ENCODE measurements around the gene CAMK1D.

Gene CAMK1D

DNA sequence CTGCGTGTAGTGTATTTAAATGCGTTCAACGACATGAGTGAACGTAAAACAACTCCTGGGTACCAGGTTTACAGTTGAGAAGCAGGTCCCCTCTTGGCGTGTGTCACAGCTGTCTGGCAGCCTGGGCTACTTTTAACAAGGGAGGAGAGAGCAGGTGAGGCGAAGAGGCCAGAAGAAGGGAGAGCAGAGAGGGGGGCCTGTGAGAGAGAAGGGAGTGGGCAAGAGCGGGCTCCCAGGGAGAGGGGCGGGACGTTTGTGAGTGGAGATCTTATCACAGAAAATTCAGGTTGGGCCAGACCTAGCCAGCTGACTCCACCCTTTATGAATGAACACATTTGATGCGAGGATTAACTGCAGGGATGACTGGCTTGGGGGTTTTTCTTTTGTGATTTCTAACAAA, 154.0 kb downstream of the CAMK1D start:
- H3K56ac ChIP-seq (ENCODE audit: low read length) = no peak overlapping the region
- no peak overlapping the region for H3K23ac ChIP-seq (ENCODE audit: low read length)
- no peak overlapping the region for H3K18ac ChIP-seq (ENCODE audit: low read length)
- H3K4me3 ChIP-seq (ENCODE audit: low read length) = no peak overlapping the region
- no peaks in the 10 kb centered on the region for H3K79me2 ChIP-seq (ENCODE audit: control insufficient read depth, insufficient read depth, low read length)
- H3K4ac ChIP-seq (ENCODE audit: low read depth, low read length) = no peak overlapping the region
- no peak for DNase-seq
- no peak overlapping the region for H4K5ac ChIP-seq (ENCODE audit: low read length)
- WGBS (ENCODE audit: extremely low coverage, insufficient coverage, low lambda C conversion rate) = no CpG with 5 or more reads among the region's 10 CpGs
- no peaks in the 10 kb centered on the region for H3K27me3 ChIP-seq (ENCODE audit: insufficient read depth, low read length, poor library complexity)
- H2AK5ac ChIP-seq (ENCODE audit: low read length) = no peak overlapping the region
- no peaks in the 10 kb centered on the region for H3K36me3 ChIP-seq (ENCODE audit: control insufficient read depth, insufficient read depth, low read length)
- H2BK120ac ChIP-seq (ENCODE audit: low read depth, low read length) = no peak overlapping the region
- peaks cover 16% of the 10 kb centered on the region for H3K4me1 ChIP-seq (ENCODE audit: control insufficient read depth, low read depth, low read length)
- H4K8ac ChIP-seq (ENCODE audit: low read depth, low read length) = no peak overlapping the region
- no peak overlapping the region for H3K9ac ChIP-seq (ENCODE audit: low read length)
- H2BK15ac ChIP-seq (replicated peaks; ENCODE audit: low read depth) = no peak overlapping the region
- H3K79me1 ChIP-seq (ENCODE audit: low read length) = peaks cover 3% of the 10 kb centered on the region
- no peak overlapping the region for H3K27ac ChIP-seq (ENCODE audit: low read depth, low read length)
- H2BK5ac ChIP-seq (ENCODE audit: low read length) = no peak overlapping the region
- no peak overlapping the region for H3K4me2 ChIP-seq (ENCODE audit: low read length)

DNA sequence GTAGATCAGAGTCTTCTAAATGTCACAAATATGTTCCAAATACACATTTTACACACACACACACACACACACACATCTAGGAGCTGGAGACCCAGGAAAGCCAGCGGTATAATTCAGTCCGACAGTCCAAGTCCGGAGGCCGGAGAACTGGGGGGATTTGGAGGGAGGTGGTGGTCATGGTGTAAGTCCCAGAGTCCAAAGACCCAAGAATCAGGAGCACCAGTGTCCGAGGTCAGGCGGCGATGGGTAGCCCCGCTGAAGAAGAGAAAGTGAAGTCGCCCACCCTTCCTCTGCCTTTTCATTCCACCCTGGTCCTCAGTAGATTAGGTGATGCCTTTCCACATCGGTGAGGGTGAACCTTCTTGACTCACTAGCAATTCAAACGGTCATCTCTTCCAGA, 154.8 kb downstream of the CAMK1D start:
- Histone ChIP-seq H3K27ac (ENCODE audit: low read depth, low read length) (no peak overlapping the region), H4K8ac (ENCODE audit: low read depth, low read length) (no peak overlapping the region), H3K79me1 (ENCODE audit: low read length) (peaks cover 3% of the 10 kb centered on the region), H3K79me2 (ENCODE audit: control insufficient read depth, insufficient read depth, low read length) (no peaks in the 10 kb centered on the region), H3K9ac (ENCODE audit: low read length) (no peak overlapping the region), H3K18ac (ENCODE audit: low read length) (no peak overlapping the region), H3K4ac (ENCODE audit: low read depth, low read length) (no peak overlapping the region), H3K36me3 (ENCODE audit: control insufficient read depth, insufficient read depth, low read length) (no peaks in the 10 kb centered on the region), H3K23ac (ENCODE audit: low read length) (no peak overlapping the region), H3K56ac (ENCODE audit: low read length) (no peak overlapping the region), H4K5ac (ENCODE audit: low read length) (no peak overlapping the region), H2AK5ac (ENCODE audit: low read length) (no peak overlapping the region), H3K4me1 (ENCODE audit: control insufficient read depth, low read depth, low read length) (peaks cover 16% of the 10 kb centered on the region), H2BK5ac (ENCODE audit: low read length) (no peak overlapping the region), H3K4me2 (ENCODE audit: low read length) (no peak overlapping the region), H2BK120ac (ENCODE audit: low read depth, low read length) (no peak overlapping the region), H2BK15ac (replicated peaks; ENCODE audit: low read depth) (no peak overlapping the region), H3K27me3 (ENCODE audit: insufficient read depth, low read length, poor library complexity) (no peaks in the 10 kb centered on the region), H3K4me3 (ENCODE audit: low read length) (no peak overlapping the region)
- no peak for DNase-seq
- no CpG with 5 or more reads among the region's 11 CpGs for WGBS (ENCODE audit: extremely low coverage, insufficient coverage, low lambda C conversion rate)

DNA sequence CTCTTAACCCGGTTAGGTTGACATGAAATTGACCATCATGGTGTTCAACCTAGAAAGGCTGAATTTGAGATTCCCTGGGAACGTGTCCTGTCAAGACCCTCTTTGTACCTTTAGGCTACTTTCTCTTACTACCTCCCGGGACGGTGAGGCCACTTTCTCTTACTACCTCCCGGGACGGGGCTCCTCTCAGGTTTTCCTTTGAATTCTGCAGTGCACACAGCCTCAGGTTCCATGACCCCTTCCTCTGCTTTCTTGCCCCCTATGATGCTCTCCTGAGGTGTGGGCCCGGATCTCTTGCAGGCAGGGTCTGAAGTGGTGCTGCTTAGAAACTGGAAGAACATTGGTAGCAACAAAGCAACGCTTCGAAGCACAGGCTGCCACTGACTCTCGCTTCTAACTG, 155.3 kb downstream of the CAMK1D start:
- Histone ChIP-seq H4K5ac (ENCODE audit: low read length) (no peak overlapping the region), H3K27ac (ENCODE audit: low read depth, low read length) (no peak overlapping the region), H3K56ac (ENCODE audit: low read length) (no peak overlapping the region), H3K4me3 (ENCODE audit: low read length) (no peak overlapping the region), H2AK5ac (ENCODE audit: low read length) (no peak overlapping the region), H3K4me2 (ENCODE audit: low read length) (no peak overlapping the region), H4K8ac (ENCODE audit: low read depth, low read length) (no peak overlapping the region), H3K23ac (ENCODE audit: low read length) (no peak overlapping the region), H3K4me1 (ENCODE audit: control insufficient read depth, low read depth, low read length) (peaks cover 16% of the 10 kb centered on the region), H2BK15ac (replicated peaks; ENCODE audit: low read depth) (no peak overlapping the region), H3K36me3 (ENCODE audit: control insufficient read depth, insufficient read depth, low read length) (no peaks in the 10 kb centered on the region), H3K4ac (ENCODE audit: low read depth, low read length) (no peak overlapping the region), H2BK5ac (ENCODE audit: low read length) (no peak overlapping the region), H3K79me2 (ENCODE audit: control insufficient read depth, insufficient read depth, low read length) (no peaks in the 10 kb centered on the region), H3K9ac (ENCODE audit: low read length) (no peak overlapping the region), H2BK120ac (ENCODE audit: low read depth, low read length) (no peak overlapping the region), H3K18ac (ENCODE audit: low read length) (no peak overlapping the region), H3K79me1 (ENCODE audit: low read length) (peaks cover 3% of the 10 kb centered on the region), H3K27me3 (ENCODE audit: insufficient read depth, low read length, poor library complexity) (no peaks in the 10 kb centered on the region)
- WGBS (ENCODE audit: extremely low coverage, insufficient coverage, low lambda C conversion rate) = no CpG with 5 or more reads among the region's 10 CpGs
- DNase-seq = no peak

DNA sequence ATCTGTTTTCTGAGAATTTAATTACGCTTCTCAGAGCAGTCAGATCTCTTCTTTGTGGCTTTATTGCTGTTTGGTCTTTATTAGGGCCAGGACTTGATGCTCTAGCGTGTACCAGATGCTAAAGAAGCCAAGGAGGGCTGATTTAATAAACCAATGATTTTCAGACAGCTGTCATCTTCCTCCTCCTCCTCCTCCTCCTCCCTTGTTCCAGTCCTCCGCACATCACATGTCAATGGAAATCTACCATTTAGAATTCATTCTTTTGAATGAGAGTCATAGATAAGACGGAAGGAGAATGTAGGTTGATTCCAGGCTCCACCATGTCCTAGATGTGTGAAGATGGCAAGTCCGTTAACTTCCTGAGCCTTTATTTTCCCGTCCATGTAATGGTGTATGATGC, 156.3 kb downstream of the CAMK1D start:
- Histone ChIP-seq H3K27me3 (ENCODE audit: insufficient read depth, low read length, poor library complexity) (no peaks in the 10 kb centered on the region), H3K79me1 (ENCODE audit: low read length) (peaks cover 3% of the 10 kb centered on the region), H3K4me2 (ENCODE audit: low read length) (no peak overlapping the region), H3K4me3 (ENCODE audit: low read length) (no peak overlapping the region), H3K18ac (ENCODE audit: low read length) (no peak overlapping the region), H4K8ac (ENCODE audit: low read depth, low read length) (no peak overlapping the region), H3K23ac (ENCODE audit: low read length) (no peak overlapping the region), H2AK5ac (ENCODE audit: low read length) (no peak overlapping the region), H3K4ac (ENCODE audit: low read depth, low read length) (no peak overlapping the region), H2BK5ac (ENCODE audit: low read length) (no peak overlapping the region), H2BK120ac (ENCODE audit: low read depth, low read length) (no peak overlapping the region), H4K5ac (ENCODE audit: low read length) (no peak overlapping the region), H3K36me3 (ENCODE audit: control insufficient read depth, insufficient read depth, low read length) (no peaks in the 10 kb centered on the region), H3K27ac (ENCODE audit: low read depth, low read length) (no peak overlapping the region), H2BK15ac (replicated peaks; ENCODE audit: low read depth) (no peak overlapping the region), H3K79me2 (ENCODE audit: control insufficient read depth, insufficient read depth, low read length) (no peaks in the 10 kb centered on the region), H3K9ac (ENCODE audit: low read length) (no peak overlapping the region), H3K4me1 (ENCODE audit: control insufficient read depth, low read depth, low read length) (peaks cover 17% of the 10 kb centered on the region), H3K56ac (ENCODE audit: low read length) (no peak overlapping the region)
- DNase-seq = no peak
- WGBS (ENCODE audit: extremely low coverage, insufficient coverage, low lambda C conversion rate) = no CpG with 5 or more reads among the region's 6 CpGs

- DNase-seq = no peak
- no peak overlapping the region for H3K4me3 ChIP-seq (ENCODE audit: low read length)
- no peak overlapping the region for H2BK5ac ChIP-seq (ENCODE audit: low read length)
- peaks cover 3% of the 10 kb centered on the region for H3K79me1 ChIP-seq (ENCODE audit: low read length)
- no peak overlapping the region for H3K18ac ChIP-seq (ENCODE audit: low read length)
- no peaks in the 10 kb centered on the region for H3K27me3 ChIP-seq (ENCODE audit: insufficient read depth, low read length, poor library complexity)
- H3K4ac ChIP-seq (ENCODE audit: low read depth, low read length) = no peak overlapping the region
- H3K36me3 ChIP-seq (ENCODE audit: control insufficient read depth, insufficient read depth, low read length) = no peaks in the 10 kb centered on the region
- H3K9ac ChIP-seq (ENCODE audit: low read length) = no peak overlapping the region
- H4K5ac ChIP-seq (ENCODE audit: low read length) = no peak overlapping the region
- no peak overlapping the region for H3K4me2 ChIP-seq (ENCODE audit: low read length)
- peaks cover 8% of the 10 kb centered on the region for H3K4me1 ChIP-seq (ENCODE audit: control insufficient read depth, low read depth, low read length)
- H3K56ac ChIP-seq (ENCODE audit: low read length) = no peak overlapping the region
- no peak overlapping the region for H3K23ac ChIP-seq (ENCODE audit: low read length)
- no peak overlapping the region for H2BK15ac ChIP-seq (replicated peaks; ENCODE audit: low read depth)
- no peak overlapping the region for H2AK5ac ChIP-seq (ENCODE audit: low read length)
- H4K8ac ChIP-seq (ENCODE audit: low read depth, low read length) = no peak overlapping the region
- no peak overlapping the region for H3K27ac ChIP-seq (ENCODE audit: low read depth, low read length)
- H3K79me2 ChIP-seq (ENCODE audit: control insufficient read depth, insufficient read depth, low read length) = no peaks in the 10 kb centered on the region
- no CpG with 5 or more reads among the region's 10 CpGs for WGBS (ENCODE audit: extremely low coverage, insufficient coverage, low lambda C conversion rate)
- no peak overlapping the region for H2BK120ac ChIP-seq (ENCODE audit: low read depth, low read length)
Observed at GRCh38 chr10:12507165-12507850, 158.0 kb downstream of the CAMK1D start.

GRCh38 chr10:12508165-12508564, 158.8 kb downstream of the CAMK1D start:
- Histone ChIP-seq H3K79me1 (ENCODE audit: low read length) (no peaks in the 10 kb centered on the region), H4K8ac (ENCODE audit: low read depth, low read length) (no peak overlapping the region), H2AK5ac (ENCODE audit: low read length) (no peak overlapping the region), H3K9ac (ENCODE audit: low read length) (no peak overlapping the region), H2BK5ac (ENCODE audit: low read length) (no peak overlapping the region), H4K5ac (ENCODE audit: low read length) (no peak overlapping the region), H3K23ac (ENCODE audit: low read length) (no peak overlapping the region), H3K27ac (ENCODE audit: low read depth, low read length) (no peak overlapping the region), H3K4me1 (ENCODE audit: control insufficient read depth, low read depth, low read length) (peaks cover 4% of the 10 kb centered on the region), H3K27me3 (ENCODE audit: insufficient read depth, low read length, poor library complexity) (no peaks in the 10 kb centered on the region), H3K18ac (ENCODE audit: low read length) (no peak overlapping the region), H3K4me2 (ENCODE audit: low read length) (no peak overlapping the region), H3K56ac (ENCODE audit: low read length) (no peak overlapping the region), H2BK120ac (ENCODE audit: low read depth, low read length) (no peak overlapping the region), H3K79me2 (ENCODE audit: control insufficient read depth, insufficient read depth, low read length) (no peaks in the 10 kb centered on the region), H3K4me3 (ENCODE audit: low read length) (no peak overlapping the region), H3K4ac (ENCODE audit: low read depth, low read length) (no peak overlapping the region), H3K36me3 (ENCODE audit: control insufficient read depth, insufficient read depth, low read length) (no peaks in the 10 kb centered on the region), H2BK15ac (replicated peaks; ENCODE audit: low read depth) (no peak overlapping the region)
- no CpG with 5 or more reads among the region's 5 CpGs for WGBS (ENCODE audit: extremely low coverage, insufficient coverage, low lambda C conversion rate)
- no peak for DNase-seq
